ENCODE results near the gene LRRC58. TPM values are rescaled to one million over a fixed set of nuclear protein-coding genes. Genes with fewer than 3 reads are reported as not detected.

The LRRC58 gene
- total RNA-seq: 23.4 and 50.4 TPM in 2 replicates

DNA sequence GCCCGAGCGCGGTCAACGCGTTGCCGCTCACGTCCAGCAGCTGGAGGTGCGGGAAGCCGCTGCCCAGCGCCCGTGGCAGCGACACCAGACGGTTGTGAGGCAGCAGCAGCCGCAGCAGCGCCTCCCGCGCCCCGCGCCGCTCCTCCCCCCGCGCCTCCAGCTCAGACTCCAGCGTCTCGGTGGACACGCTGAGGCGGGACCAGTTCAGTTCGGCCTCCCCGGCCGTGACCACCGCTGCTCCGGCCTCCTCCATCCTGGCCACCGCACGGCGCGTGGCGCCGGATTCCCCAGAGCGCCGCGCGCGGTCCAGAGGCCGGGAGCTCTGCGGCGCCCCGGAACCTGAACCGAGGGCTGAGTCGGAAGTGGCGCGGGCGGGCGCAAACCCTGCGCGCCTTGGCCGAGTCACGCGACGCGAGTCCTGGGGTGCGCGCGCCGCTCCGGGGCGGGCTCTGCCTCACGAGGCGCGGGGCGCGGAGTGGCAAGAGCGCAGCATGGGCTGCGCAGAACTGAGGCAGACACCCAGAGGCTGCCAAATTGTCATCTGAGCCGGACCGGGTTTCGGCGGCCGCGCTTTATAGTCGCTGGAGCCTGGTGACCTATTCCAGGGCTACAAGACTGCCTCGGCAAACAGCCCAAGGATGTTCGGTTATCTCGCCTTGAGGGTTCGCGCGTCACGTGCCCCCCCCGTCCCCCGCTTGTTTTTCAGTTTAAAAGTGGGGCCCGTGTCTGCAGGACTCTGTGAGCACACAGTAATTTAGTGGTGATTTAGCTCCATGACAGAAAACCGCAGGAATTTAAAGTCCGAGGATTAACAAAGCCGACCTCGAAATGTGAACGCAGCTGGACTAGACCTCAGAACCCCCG lies at the start of gene LRRC58:
Gene LRRC58, minus strand, starts transcription at position 364 of the 864 bp plus-strand sequence. Its CDS starts 111 bp downstream, at position 253.

DNA sequence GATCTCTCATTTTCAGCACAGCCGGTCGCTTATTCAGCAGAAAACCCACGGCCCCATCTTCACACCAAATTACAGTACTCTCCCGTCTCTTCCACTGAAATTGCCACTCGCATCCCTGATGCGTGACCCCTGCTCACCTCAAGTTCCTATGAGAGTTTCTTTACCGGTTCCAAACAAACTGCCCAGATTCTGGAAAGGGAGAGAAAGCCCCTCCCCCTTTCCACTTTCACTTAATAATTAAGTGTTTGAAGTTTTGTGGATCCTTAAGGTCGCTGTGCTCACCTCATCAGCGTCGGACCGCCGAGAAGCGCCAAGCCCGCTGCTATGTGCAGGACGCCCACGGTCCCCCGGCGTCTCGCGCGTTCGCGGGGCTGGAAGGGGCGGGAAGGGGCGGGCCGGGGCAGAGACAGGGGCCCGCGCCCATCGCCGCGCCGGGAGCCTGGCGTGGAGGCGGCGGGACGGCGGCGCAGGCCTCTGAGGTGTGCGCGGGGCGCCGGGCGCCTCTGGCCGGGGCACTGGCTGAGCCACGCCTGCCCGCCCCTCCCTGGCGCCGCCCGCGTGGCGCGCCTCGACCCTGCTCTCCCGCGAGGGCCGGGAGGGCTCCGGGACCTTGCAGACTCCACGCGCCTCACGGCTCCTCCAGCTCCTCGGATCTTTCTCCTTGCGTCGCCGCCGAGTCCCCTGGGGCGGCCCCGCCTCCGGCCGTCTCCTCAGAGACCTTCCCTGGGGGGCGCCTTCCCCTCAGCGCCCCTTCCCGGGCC lies 64.2 kb downstream of the LRRC58 start, which contains the start of gene GPR156:
Gene GPR156, minus strand, starts transcription at position 476 of the 761 bp plus-strand sequence. CDS start 41,124 bp downstream, outside the sequence.

Other genes with a start within 250 kb of the LRRC58 start
- gene GPR156, start 64.1 kb downstream of the LRRC58 start, total RNA-seq: 0.44 and 1.4 TPM in 2 replicates
- gene FSTL1, start 101.6 kb upstream of the LRRC58 start, total RNA-seq: 528 and 957 TPM in 2 replicates
- 26.9 and 40.5 TPM in 2 replicates for gene NDUFB4, start 247.0 kb upstream of the LRRC58 start, total RNA-seq